Left renal cortex interstitium (tissue), 4 donors: ENCODE results near the gene CDK5. TPM values are rescaled to one million over a fixed set of nuclear protein-coding genes. Genes with fewer than 3 reads are reported as not detected.
"Not testable (repeated sequence)": the region's sequence is repeated elsewhere in the genome, so short reads cannot be mapped to it uniquely, and the experiment has no call there.

Experiments used
- DNase-seq, 4 donors: peaks; one replicate each; pipeline ENCODE4 v3.0.0-alpha.2; 2013; ENCODE audit warnings: low read depth in 4 of 4, low spot score in 2 of 4, missing footprints in 1 of 4
- polyA plus RNA-seq, 4 donors: library from polyadenylated mRNA; unstranded; fragments of 120-200 nt; gene quantifications; one replicate each; pipeline ENCODE4 v1.2.1, GENCODE V29; 2013; ENCODE audit not compliant: insufficient read length in 4 of 4

The CDK5 gene
- polyA plus RNA-seq, 4 donors: 16.9 to 20.4 (median 18.7) TPM

- no peak for DNase-seq
Observed at GRCh38 chr7:151038951-151039849, 18.5 kb downstream of the CDK5 start.

GRCh38 chr7:151035902-151036301 lies 21.8 kb downstream of the CDK5 start:
- DNase-seq: no peak

GRCh38 chr7:151035026-151035717 lies 22.5 kb downstream of the CDK5 start:
- DNase-seq: no peak

- DNase-seq: no peak
Observed at GRCh38 chr7:151034312-151035025, 23.2 kb downstream of the CDK5 start.

- DNase-seq: no peak
Observed at GRCh38 chr7:151033864-151034249, 23.8 kb downstream of the CDK5 start.

- DNase-seq: no peak
Observed at GRCh38 chr7:151032936-151033863, 24.5 kb downstream of the CDK5 start.

- DNase-seq: no peak
Observed at GRCh38 chr7:151031011-151031410, 26.7 kb downstream of the CDK5 start.

- DNase-seq: no peak
Observed at GRCh38 chr7:151028948-151029501, 28.7 kb downstream of the CDK5 start.

- DNase-seq: peak; percentile 99 to 100 (median 100)
Observed at GRCh38 chr7:151028131-151028947, 29.4 kb downstream of the CDK5 start, which contains the start of gene ABCB8. TSS of gene ABCB8 (plus strand) at chr7:151028450. CDS start at chr7:151028516, 66 bp downstream.

- DNase-seq: not testable (repeated sequence)
Observed at GRCh38 chr7:151027728-151028130, 30.0 kb downstream of the CDK5 start.

GRCh38 chr7:151026771-151027727 lies 30.6 kb downstream of the CDK5 start:
- DNase-seq: not testable (repeated sequence)

GRCh38 chr7:151025924-151026671 lies 31.6 kb downstream of the CDK5 start:
- DNase-seq: no peak

- DNase-seq: no peak
Observed at GRCh38 chr7:151024435-151025056, 33.2 kb downstream of the CDK5 start, which contains the start of gene ATG9B. TSS of gene ATG9B (minus strand) at chr7:151024494. CDS start at chr7:151024423, 71 bp downstream.

- no peak for DNase-seq
Observed at GRCh38 chr7:151023232-151023631, 34.5 kb downstream of the CDK5 start.

GRCh38 chr7:151020231-151020630 lies 37.5 kb downstream of the CDK5 start:
- DNase-seq: no peak

- DNase-seq: no peak
Observed at GRCh38 chr7:151019130-151019447, 38.6 kb downstream of the CDK5 start.
